NCI-H2196 treated with DMSO at 0.1 percent for 48 hours (cell line): Measurements from ENCODE around the gene OBSL1.
A peak's percentile ranks its signal among the peaks of the same experiment; 100 is the strongest.

Source experiments
- DNase-seq: peaks from one replicate; lab custom pipeline; 2025; ENCODE audit not compliant: unreplicated experiment; lab: John Stamatoyannopoulos, UW

OBSL1 gene

GRCh38 chr2:219552382-219553167 is 18.8 kb downstream of the OBSL1 start:
- peak; percentile 85 for DNase-seq

GRCh38 chr2:219551441-219552381 is 19.6 kb downstream of the OBSL1 start:
- DNase-seq, result peak; percentile 48

GRCh38 chr2:219549619-219550018 is 21.7 kb downstream of the OBSL1 start:
- no peak for DNase-seq

- DNase-seq, result no peak
Observed at GRCh38 chr2:219548990-219549389, 22.3 kb downstream of the OBSL1 start.

- no peak for DNase-seq
Observed at GRCh38 chr2:219547621-219548020, 23.7 kb downstream of the OBSL1 start.

GRCh38 chr2:219545943-219546352 is 25.4 kb downstream of the OBSL1 start:
- no peak for DNase-seq

- DNase-seq, result no peak
Observed at GRCh38 chr2:219545295-219545942, 25.9 kb downstream of the OBSL1 start.

GRCh38 chr2:219544567-219544966 is 26.8 kb downstream of the OBSL1 start:
- no peak for DNase-seq

- peak; percentile 97 for DNase-seq
Observed at GRCh38 chr2:219543596-219544358, 27.6 kb downstream of the OBSL1 start, which contains the start of the genes CHPF and TMEM198. Gene CHPF (minus strand): TSS chr2:219543809. CDS start chr2:219543538, 271 bp downstream. Gene TMEM198 (plus strand): TSS chr2:219544028. CDS start chr2:219544728, 700 bp downstream.

GRCh38 chr2:219542931-219543595 is 28.3 kb downstream of the OBSL1 start:
- DNase-seq, result no peak

GRCh38 chr2:219541611-219542180 is 29.6 kb downstream of the OBSL1 start:
- peak; percentile 72 for DNase-seq

- no peak for DNase-seq
Observed at GRCh38 chr2:219540784-219541504, 30.4 kb downstream of the OBSL1 start.

GRCh38 chr2:219539926-219540678 is 31.2 kb downstream of the OBSL1 start:
- DNase-seq, result no peak

- no peak for DNase-seq
Observed at GRCh38 chr2:219538956-219539788, 32.2 kb downstream of the OBSL1 start.

GRCh38 chr2:219538504-219538951 is 32.8 kb downstream of the OBSL1 start:
- no peak for DNase-seq

GRCh38 chr2:219537657-219538488 is 33.5 kb downstream of the OBSL1 start:
- DNase-seq, result no peak
